GM23248 (cell line): Measurements from ENCODE around the gene RC3H1. TPM values are rescaled to one million over a fixed set of nuclear protein-coding genes. Genes with fewer than 3 reads are reported as not detected.

ENCODE experiments used
- DNase-seq: peaks from one replicate; pipeline ENCODE4 v3.0.0-alpha.2; 2015
- H2AFZ ChIP-seq: fragments of 200-600 bp; sonication (generic); 2 replicates; pipeline ENCODE4 v1.6.1; 2016; ENCODE audit warnings: antibody characterized with exemption
- H3F3A ChIP-seq: fragments of 200-600 bp; sonication (generic); 2 replicates; pipeline ENCODE4 v1.6.1; 2016; ENCODE audit warnings: mild to moderate bottlenecking, antibody characterized with exemption, mixed run types; ENCODE audit not compliant: insufficient read depth
- H3K27ac ChIP-seq: fragments of 200-600 bp; sonication (generic); 2 replicates; pipeline ENCODE4 v1.5.1; 2016; ENCODE audit warnings: mild to moderate bottlenecking
- H3K27me3 ChIP-seq: fragments of 200-600 bp; sonication (generic); replicated peaks from 2 replicates; pipeline ENCODE4 v1.6.1; 2016; ENCODE audit warnings: mild to moderate bottlenecking; ENCODE audit not compliant: insufficient read depth
- H3K36me3 ChIP-seq: fragments of 200-600 bp; sonication (generic); 2 replicates; pipeline ENCODE4 v1.6.1; 2016; ENCODE audit warnings: low read depth, mild to moderate bottlenecking
- H3K4me1 ChIP-seq: fragments of 200-600 bp; sonication (generic); 2 replicates; pipeline ENCODE4 v1.6.1; 2016; ENCODE audit warnings: mild to moderate bottlenecking; ENCODE audit not compliant: insufficient read depth
- H3K4me2 ChIP-seq: fragments of 200-600 bp; sonication (generic); one replicate; pipeline ENCODE4 v1.6.1; 2016; ENCODE audit warnings: mild to moderate bottlenecking; ENCODE audit not compliant: unreplicated experiment
- H3K4me3 ChIP-seq: fragments of 200-600 bp; sonication (generic); 2 replicates; pipeline ENCODE4 v1.5.1; 2016; ENCODE audit warnings: mild to moderate bottlenecking
- H3K79me2 ChIP-seq: fragments of 200-600 bp; sonication (generic); 2 replicates; pipeline ENCODE4 v1.6.1; 2016; ENCODE audit warnings: mild to moderate bottlenecking; ENCODE audit not compliant: insufficient read depth
- H3K9ac ChIP-seq: fragments of 200-600 bp; sonication (generic); 2 replicates; pipeline ENCODE4 v1.6.1; 2016; ENCODE audit warnings: mild to moderate bottlenecking
- H3K9me2 ChIP-seq: fragments of 200-600 bp; sonication (generic); 2 replicates; pipeline ENCODE4 v1.6.1; 2016; ENCODE audit warnings: mixed run types, mild to moderate bottlenecking, moderate library complexity; ENCODE audit not compliant: insufficient read depth
- H3K9me3 ChIP-seq: fragments of 200-600 bp; sonication (generic); one replicate; pipeline ENCODE4 v1.6.1; 2017; ENCODE audit warnings: low read depth
- H4K20me1 ChIP-seq: fragments of 200-600 bp; sonication (generic); 2 replicates; pipeline ENCODE4 v1.6.0; 2016; ENCODE audit not compliant: insufficient read depth
- EZH2 ChIP-seq: fragments of 200-600 bp; sonication (generic); IDR thresholded peaks from 2 replicates; pipeline ENCODE4 v1.6.1; 2018; ENCODE audit warnings: antibody characterized with exemption, mild to moderate bottlenecking; ENCODE audit not compliant: insufficient read depth, poor library complexity, severe bottlenecking
- EZH2phosphoT487 ChIP-seq: fragments of 200-600 bp; sonication (generic); IDR thresholded peaks from 2 replicates; pipeline ENCODE4 v1.6.1; 2018; ENCODE audit warnings: antibody characterized with exemption, moderate library complexity, mild to moderate bottlenecking, low read depth; ENCODE audit not compliant: insufficient read depth
- WGBS, 2 experiments: methylation state at CpG; one replicate each; pipeline ENCODE4 v1.1.6; 2015 to 2017; ENCODE audit warnings: low lambda C conversion rate in 2 of 2, low coverage in 1 of 2; ENCODE audit errors: missing lambda C conversion rate in 2 of 2; 5-methylcytosine and 5-hydroxymethylcytosine counted together
- in situ Hi-C: fragments of 300-500 bp; cut with MboI; formaldehyde crosslinking; loops from 2 replicates; pipeline ENCODE4 v1.15.0; 2020
- polyA plus RNA-seq: library from polyadenylated mRNA; unstranded; fragments of >200 nt; fragmentation: Nextera tagmentation; extraction: Ambion mirVana; gene quantifications from 2 replicates; pipeline ENCODE4 v1.2.1, GENCODE V29; 2016
- total RNA-seq: library from RNA; depleted of rRNA; stranded (reverse); fragments of >200 nt; shearing (Covaris generic); gene quantifications from 2 replicates; pipeline ENCODE4 v1.2.3, GENCODE V29; 2014

The RC3H1 gene
- total and polyA plus RNA-seq, 2 experiments from 2014 or later: 5.9 to 18.9 TPM

DNA sequence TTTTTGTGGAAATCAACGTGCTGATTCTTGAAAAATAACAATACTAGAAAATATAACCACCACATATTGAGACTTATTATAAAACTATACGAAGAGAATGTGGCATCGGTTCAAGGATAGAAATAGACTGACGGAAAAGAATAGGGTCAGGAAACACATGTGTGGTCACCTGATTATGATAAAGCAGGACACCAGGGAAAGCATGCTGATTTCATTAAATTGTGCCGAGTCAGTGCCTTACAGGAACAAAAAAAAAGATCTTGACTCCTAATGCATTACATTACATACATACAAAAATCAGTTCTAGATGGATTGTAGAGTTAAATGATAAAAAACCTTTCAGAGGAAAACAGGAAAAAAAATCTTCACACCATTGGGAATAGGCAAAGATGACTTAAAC, 61.5 kb downstream of the RC3H1 start:
- Histone ChIP-seq H3K4me1 (no peaks in the 10 kb centered on the region), H3K9me3 (no peaks in the 10 kb centered on the region), H3F3A (no peaks in the 10 kb centered on the region), H3K9ac (no peak overlapping the region), H3K36me3 (peaks cover 67% of the 10 kb centered on the region), H3K27me3 (no peaks in the 10 kb centered on the region), H3K4me3 (no peak overlapping the region), H4K20me1 (no peaks in the 10 kb centered on the region; the same call in 1 of the 2 replicates), H3K4me2 (no peak overlapping the region), H3K27ac (no peak overlapping the region), H2AFZ (no peak overlapping the region), H3K79me2 (peaks cover 20% of the 10 kb centered on the region), H3K9me2 (no peaks in the 10 kb centered on the region)
- TF ChIP-seq EZH2: no peak
- no peak for TF ChIP-seq EZH2phosphoT487
- in situ Hi-C loops: no loop called here
- no peak for DNase-seq
- WGBS, 2 experiments: 96 to 99% methylated on average over 5 of the region's 5 CpGs

DNA sequence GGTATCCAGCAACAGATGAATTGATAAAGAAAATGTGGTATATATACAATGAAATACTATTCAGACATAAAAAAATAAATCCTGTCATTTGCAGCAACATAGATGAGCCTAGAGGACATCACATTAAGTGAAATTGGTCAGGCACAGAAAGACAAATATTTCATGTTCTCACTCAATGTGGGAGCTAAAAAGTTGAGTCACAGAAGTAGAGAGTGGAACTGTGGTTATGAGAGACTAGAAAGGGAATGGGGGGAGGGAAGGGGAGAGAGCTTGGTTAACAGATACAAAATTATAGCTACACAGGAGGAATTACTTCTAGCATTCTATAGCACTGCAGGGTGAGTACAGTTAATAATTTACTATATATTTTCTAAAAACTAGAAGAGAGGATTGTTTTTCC, 68.0 kb downstream of the RC3H1 start:
- H3K9ac ChIP-seq: no peak overlapping the region
- H4K20me1 ChIP-seq: no peaks in the 10 kb centered on the region; the same call in 1 of the 2 replicates
- no peaks in the 10 kb centered on the region for H3K27me3 ChIP-seq
- peak; percentile 46 for DNase-seq
- H3K9me3 ChIP-seq: no peaks in the 10 kb centered on the region
- H3K4me2 ChIP-seq: no peak overlapping the region
- H2AFZ ChIP-seq: no peak overlapping the region
- H3K79me2 ChIP-seq: peaks cover 37% of the 10 kb centered on the region
- 0 out of 2 replicates have a peak, but pooled peaks cover 3% of the 10 kb centered on the region for H3F3A ChIP-seq
- H3K9me2 ChIP-seq: no peaks in the 10 kb centered on the region
- 0 out of 2 replicates have a peak, but pooled peaks cover 6% of the 10 kb centered on the region for H3K4me1 ChIP-seq
- no peak overlapping the region for H3K4me3 ChIP-seq
- in situ Hi-C loops: no loop called here
- H3K27ac ChIP-seq: no peak overlapping the region
- H3K36me3 ChIP-seq: peaks cover 52% of the 10 kb centered on the region
- TF ChIP-seq EZH2: no peak

DNA sequence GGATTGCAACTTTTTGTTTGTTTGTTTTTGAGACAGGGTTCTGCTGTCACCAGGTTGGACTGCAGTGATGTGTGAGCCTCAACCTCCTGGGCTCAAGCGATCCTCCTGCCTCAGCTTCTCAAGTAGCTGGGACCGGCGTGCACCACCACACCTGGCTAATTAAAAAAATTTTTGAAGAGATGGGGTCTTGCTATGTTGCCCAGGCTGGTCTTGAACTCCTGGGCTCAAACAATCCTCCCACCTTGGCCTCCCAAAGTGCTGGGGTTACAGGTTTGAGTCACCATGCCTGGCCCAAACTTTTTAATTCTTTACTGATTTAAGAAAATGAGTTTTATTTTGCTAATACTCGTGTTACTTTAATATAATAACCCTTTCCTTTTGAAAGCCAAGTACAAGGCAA, 73.6 kb downstream of the RC3H1 start:
- TF ChIP-seq EZH2phosphoT487: no peak
- no peaks in the 10 kb centered on the region for H4K20me1 ChIP-seq
- no peak for DNase-seq
- H3K27ac ChIP-seq: no peak overlapping the region
- H3K4me3 ChIP-seq: no peak overlapping the region
- H2AFZ ChIP-seq: no peak overlapping the region
- H3K36me3 ChIP-seq: peaks cover 73% of the 10 kb centered on the region
- no peaks in the 10 kb centered on the region for H3K9me2 ChIP-seq
- no peaks in the 10 kb centered on the region for H3K27me3 ChIP-seq
- no peaks in the 10 kb centered on the region for H3K4me1 ChIP-seq
- no peak overlapping the region for H3K4me2 ChIP-seq
- H3K9me3 ChIP-seq: no peaks in the 10 kb centered on the region
- 97 to 98% methylated on average over 4 of the region's 4 CpGs for WGBS, 2 experiments
- peaks cover 11% of the 10 kb centered on the region for H3K79me2 ChIP-seq
- 0 out of 2 replicates have a peak, but pooled peaks cover 7% of the 10 kb centered on the region for H3F3A ChIP-seq
- H3K9ac ChIP-seq: no peak overlapping the region
- in situ Hi-C loops: no loop called here

DNA sequence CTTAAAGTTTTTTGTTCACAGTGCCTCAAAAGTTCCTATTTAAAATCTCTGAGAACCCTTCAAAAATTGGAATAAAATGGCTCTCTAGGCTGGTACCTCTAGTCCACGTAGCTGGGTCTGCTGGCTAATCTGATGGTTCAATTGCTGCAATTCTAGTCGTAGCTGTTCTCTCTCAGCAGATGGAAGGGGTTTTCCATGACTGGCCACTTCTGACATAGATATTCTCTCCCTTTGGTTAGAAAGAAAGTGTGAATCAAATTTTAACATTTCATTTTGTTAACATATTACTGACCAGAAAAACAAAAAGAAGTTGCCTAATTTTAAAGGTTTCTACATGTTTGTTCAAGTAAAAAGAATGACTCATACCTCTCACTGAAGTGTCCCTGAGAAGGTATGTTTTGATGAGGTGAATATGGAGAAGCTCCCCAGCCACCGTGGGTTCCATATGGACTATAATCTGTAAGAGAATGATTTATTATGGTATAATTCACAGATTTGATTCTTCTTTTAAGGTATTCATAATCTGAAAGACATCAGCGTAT, 75.7 kb downstream of the RC3H1 start:
- no peak for TF ChIP-seq EZH2phosphoT487
- TF ChIP-seq EZH2: no peak
- in situ Hi-C loops: no loop called here
- Histone ChIP-seq H3K4me2 (no peak overlapping the region), H3K79me2 (no peaks in the 10 kb centered on the region), H3K4me1 (no peaks in the 10 kb centered on the region), H3F3A (0 out of 2 replicates have a peak, but pooled peaks cover 4% of the 10 kb centered on the region), H3K9me2 (no peaks in the 10 kb centered on the region), H3K27ac (no peak overlapping the region), H3K9me3 (no peaks in the 10 kb centered on the region), H3K27me3 (no peaks in the 10 kb centered on the region), H3K36me3 (peaks cover 67% of the 10 kb centered on the region), H4K20me1 (no peaks in the 10 kb centered on the region), H3K9ac (no peak overlapping the region), H2AFZ (no peak overlapping the region), H3K4me3 (no peak overlapping the region)
- WGBS, 2 experiments: 81 to 95% methylated on average over 4 of the region's 4 CpGs
- no peak for DNase-seq

DNA sequence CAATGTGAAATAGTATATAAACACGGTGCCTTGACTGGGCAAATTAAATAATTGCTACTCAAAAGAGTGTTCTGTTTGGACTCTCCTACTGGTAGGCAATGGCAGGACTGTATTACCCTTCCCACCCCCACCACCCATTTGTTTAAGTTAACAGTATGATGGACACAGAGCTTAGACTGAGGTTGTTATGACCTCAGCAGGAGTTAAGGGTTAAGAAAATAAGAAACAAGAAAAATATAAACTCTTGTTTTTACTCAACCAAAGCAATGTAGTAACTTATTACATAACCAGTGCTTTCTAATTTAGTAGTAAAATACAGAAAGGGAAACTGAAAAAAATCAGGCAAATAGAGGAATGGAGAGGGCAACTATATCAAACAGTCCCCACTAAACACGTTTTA, 85.1 kb downstream of the RC3H1 start:
- Histone ChIP-seq H3K4me1 (no peaks in the 10 kb centered on the region), H3K9me3 (no peaks in the 10 kb centered on the region), H3K79me2 (no peaks in the 10 kb centered on the region), H3F3A (no peaks in the 10 kb centered on the region), H3K36me3 (peaks cover 78% of the 10 kb centered on the region), H3K4me3 (no peak overlapping the region), H4K20me1 (no peaks in the 10 kb centered on the region), H2AFZ (no peak overlapping the region), H3K4me2 (no peak overlapping the region), H3K9me2 (no peaks in the 10 kb centered on the region), H3K9ac (no peak overlapping the region), H3K27me3 (no peaks in the 10 kb centered on the region), H3K27ac (no peak overlapping the region)
- in situ Hi-C loops: no loop called here
- no peak for DNase-seq
- TF ChIP-seq EZH2phosphoT487: no peak
- TF ChIP-seq EZH2: no peak
- 53 to 58% methylated on average over 2 of the region's 2 CpGs for WGBS, 2 experiments
